Peyer's patch (tissue), 4 donors: ENCODE results near the gene GNL2. TPM values are rescaled to one million over a fixed set of nuclear protein-coding genes. Genes with fewer than 3 reads are reported as not detected.
A peak's percentile ranks its signal among the peaks of the same experiment; 100 is the strongest.
"Not testable (repeated sequence)": the region's sequence is repeated elsewhere in the genome, so short reads cannot be mapped to it uniquely, and the experiment has no call there.

ENCODE experiments used
- DNase-seq, 3 donors: peaks; one replicate each; pipeline ENCODE4 v3.0.0-alpha.2; 2017 to 2019
- H3K27ac ChIP-seq, 4 donors: fragments of 200-600 bp; sonication (generic); one replicate each; pipeline ENCODE4 v1.5.1; 2016 to 2019
- H3K27me3 ChIP-seq, 2 donors: fragments of 200-600 bp; sonication (generic); one replicate each; pipeline ENCODE4 v1.5.1; 2019
- H3K36me3 ChIP-seq, 3 donors: fragments of 200-600 bp; sonication (generic); one replicate each; pipeline ENCODE4 v1.5.1; 2016 to 2019
- H3K4me1 ChIP-seq, 4 donors: fragments of 200-600 bp; sonication (generic); one replicate each; pipeline ENCODE4 v1.5.1; 2016 to 2019
- H3K4me3 ChIP-seq, 4 donors: fragments of 200-600 bp; sonication (generic); 1 replicate in 3 of 4; 2 replicates in 1 of 4; pipeline ENCODE4 v1.5.1; 2016 to 2019; ENCODE audit warnings: mild to moderate bottlenecking in 1 of 4
- H3K9me3 ChIP-seq, 4 donors: fragments of 200-600 bp; sonication (generic); one replicate each; pipeline ENCODE4 v1.5.1; 2016 to 2019; ENCODE audit warnings: mild to moderate bottlenecking in 1 of 4
- CTCF ChIP-seq, 6 experiments: fragments of 450-650 bp in 4 of 6; fragments of 200-600 bp in 2 of 6; sonication (generic) in 1 of 6; IDR thresholded peaks; one replicate each; pipeline ENCODE4 v1.5.1; 2017 to 2019; ENCODE audit warnings: antibody characterized with exemption in 6 of 6, mild to moderate bottlenecking in 3 of 6, moderate library complexity in 1 of 6
- POLR2A ChIP-seq, 2 donors: fragments of 450-650 bp; IDR thresholded peaks; one replicate each; pipeline ENCODE4 v1.5.1; 2017; ENCODE audit warnings: antibody characterized with exemption in 2 of 2, mild to moderate bottlenecking in 2 of 2, moderate library complexity in 2 of 2
- total RNA-seq, 4 donors: library from RNA; depleted of rRNA; stranded (reverse); fragments of >200 nt; gene quantifications; one replicate each; pipeline ENCODE4 v1.1.0, GENCODE V29; 2016

The GNL2 gene
- total RNA-seq, 4 donors from 2014 or later: 27.5 to 56.9 (median 49.9) TPM

GRCh38 chr1:37599940-37600339 is 4.2 kb upstream of the GNL2 start:
- Histone ChIP-seq H3K4me1 (peaks cover 0 to under 1% (median 0%) of the 10 kb centered on the region in 4 donors), H3K36me3 (no peaks in the 10 kb centered on the region), H3K27me3 (no peaks in the 10 kb centered on the region), H3K27ac (no peak overlapping the region), H3K9me3 (no peaks in the 10 kb centered on the region), H3K4me3 (no peak overlapping the region)
- TF ChIP-seq POLR2A (IDR thresholded peaks at IDR 0.05): no peak
- no peak for TF ChIP-seq CTCF (IDR thresholded peaks at IDR 0.05)
- DNase-seq: no peak

GRCh38 chr1:37596182-37596667 is 488 bp upstream of the GNL2 start:
- Histone ChIP-seq H3K27ac (peak overlapping the region; percentile 66 to 87 (median 82)), H3K4me1 (peaks cover 0 to 14% (median 0%) of the 10 kb centered on the region in 4 donors), H3K27me3 (no peaks in the 10 kb centered on the region), H3K4me3 (peak overlapping the region; percentile 56 to 83 (median 68)), H3K9me3 (no peaks in the 10 kb centered on the region), H3K36me3 (peaks cover 0 to 24% (median 0%) of the 10 kb centered on the region in 3 donors)
- DNase-seq: no peak
- TF ChIP-seq POLR2A (IDR thresholded peaks at IDR 0.05) (no peak), CTCF (IDR thresholded peaks at IDR 0.05) (no peak)

GRCh38 chr1:37593726-37594125 is 2.0 kb downstream of the GNL2 start:
- Histone ChIP-seq H3K4me1 (peaks cover 0 to 14% (median 0%) of the 10 kb centered on the region in 4 donors), H3K36me3 (peaks cover 0 to 48% (median 0%) of the 10 kb centered on the region in 3 donors), H3K27ac (no peak overlapping the region), H3K4me3 (no peak overlapping the region), H3K27me3 (no peaks in the 10 kb centered on the region), H3K9me3 (no peaks in the 10 kb centered on the region)
- TF ChIP-seq POLR2A (IDR thresholded peaks at IDR 0.05) (no peak), CTCF (IDR thresholded peaks at IDR 0.05) (no peak)
- no peak for DNase-seq

- H3K4me3 ChIP-seq: no peak overlapping the region
- peaks cover 0 to 91% (median 0%) of the 10 kb centered on the region in 3 donors for H3K36me3 ChIP-seq
- no peaks in the 10 kb centered on the region for H3K9me3 ChIP-seq
- H3K27me3 ChIP-seq: no peaks in the 10 kb centered on the region
- TF ChIP-seq POLR2A (IDR thresholded peaks at IDR 0.05) (no peak), CTCF (IDR thresholded peaks at IDR 0.05) (no peak)
- peaks cover 0 to 4% (median 0%) of the 10 kb centered on the region in 4 donors for H3K4me1 ChIP-seq
- H3K27ac ChIP-seq: no peak overlapping the region
- no peak for DNase-seq
These were observed 6.8 kb downstream of the GNL2 start for GRCh38 chr1:37588939-37589338.

GRCh38 chr1:37584544-37584943 is 11.2 kb downstream of the GNL2 start:
- not testable (repeated sequence) for H3K4me1 ChIP-seq
- H3K36me3 ChIP-seq: peaks cover 0 to 94% (median 0%) of the 10 kb centered on the region in 3 donors

GRCh38 chr1:37575692-37576091 is 20.0 kb downstream of the GNL2 start:
- Histone ChIP-seq H3K36me3 (peaks cover 0 to 97% (median 0%) of the 10 kb centered on the region in 3 donors), H3K4me1 (no peaks in the 10 kb centered on the region), H3K27me3 (no peaks in the 10 kb centered on the region), H3K4me3 (no peak overlapping the region), H3K27ac (peak overlapping the region in 1 of 4 donors; percentile 63), H3K9me3 (no peaks in the 10 kb centered on the region)
- no peak for DNase-seq
- TF ChIP-seq POLR2A (IDR thresholded peaks at IDR 0.05) (no peak), CTCF (IDR thresholded peaks at IDR 0.05) (no peak)

More at GRCh38 chr1:37584544-37584943, 11.2 kb downstream of the GNL2 start:
- not testable (repeated sequence) for H3K27ac ChIP-seq, H3K9me3 ChIP-seq, H3K27me3 ChIP-seq, DNase-seq, H3K4me3 ChIP-seq
